KOPT-K1 (cell line): ENCODE measurements around the gene ARHGEF2.

Experiments used
- H3K27ac ChIP-seq: fragments of 200-600 bp; sonication (generic); 2 replicates; pipeline ENCODE4 v1.5.1; 2016; ENCODE audit warnings: antibody characterized with exemption, mild to moderate bottlenecking, low read depth, low read length; ENCODE audit not compliant: poor library complexity, severe bottlenecking
- H3K36me3 ChIP-seq: fragments of 200-600 bp; sonication (generic); 2 replicates; pipeline ENCODE4 v1.5.1; 2017; ENCODE audit warnings: antibody characterized with exemption, mild to moderate bottlenecking, low read length, moderate library complexity; ENCODE audit not compliant: insufficient read depth
- H3K9me3 ChIP-seq: fragments of 200-600 bp; sonication (generic); 2 replicates; pipeline ENCODE4 v1.5.1; 2017; ENCODE audit warnings: antibody characterized with exemption, low read length, mild to moderate bottlenecking; ENCODE audit not compliant: insufficient read depth, poor library complexity, severe bottlenecking

ARHGEF2 gene

GRCh38 chr1:155979597-155980343 lies 1.4 kb upstream of the ARHGEF2 start:
- peak overlapping the region; percentile 98 for H3K27ac ChIP-seq
- no peaks in the 10 kb centered on the region for H3K9me3 ChIP-seq
- H3K36me3 ChIP-seq, result peaks cover 4% of the 10 kb centered on the region; the same call in 1 of the 2 replicates

- Histone ChIP-seq H3K36me3 (peaks cover 12% of the 10 kb centered on the region; the same call in 1 of the 2 replicates), H3K9me3 (no peaks in the 10 kb centered on the region), H3K27ac (peak overlapping the region; percentile 98)
Observed at GRCh38 chr1:155978973-155979429, 654 bp upstream of the ARHGEF2 start.

GRCh38 chr1:155977690-155978324 lies 540 bp downstream of the ARHGEF2 start:
- Histone ChIP-seq H3K36me3 (peaks cover 20% of the 10 kb centered on the region; the same call in 1 of the 2 replicates), H3K9me3 (no peaks in the 10 kb centered on the region), H3K27ac (peak overlapping the region; percentile 98)

GRCh38 chr1:155976913-155977689 lies 1.2 kb downstream of the ARHGEF2 start:
- Histone ChIP-seq H3K27ac (peak overlapping the region; percentile 98), H3K9me3 (no peaks in the 10 kb centered on the region), H3K36me3 (peaks cover 27% of the 10 kb centered on the region; the same call in 1 of the 2 replicates)

- H3K27ac ChIP-seq, result peak overlapping the region; percentile 98
- peaks cover 29% of the 10 kb centered on the region; the same call in 1 of the 2 replicates for H3K36me3 ChIP-seq
- H3K9me3 ChIP-seq, result no peaks in the 10 kb centered on the region
Observed at GRCh38 chr1:155976062-155976912, 2.1 kb downstream of the ARHGEF2 start.

GRCh38 chr1:155975375-155976061 lies 2.8 kb downstream of the ARHGEF2 start:
- H3K36me3 ChIP-seq, result peaks cover 33% of the 10 kb centered on the region
- no peaks in the 10 kb centered on the region for H3K9me3 ChIP-seq
- H3K27ac ChIP-seq, result peak overlapping the region; percentile 98

GRCh38 chr1:155974208-155975115 lies 3.9 kb downstream of the ARHGEF2 start:
- H3K27ac ChIP-seq, result peak overlapping the region; percentile 98
- no peaks in the 10 kb centered on the region for H3K9me3 ChIP-seq
- H3K36me3 ChIP-seq, result peaks cover 44% of the 10 kb centered on the region

- H3K36me3 ChIP-seq, result peaks cover 51% of the 10 kb centered on the region
Observed at GRCh38 chr1:155973723-155974122, 4.6 kb downstream of the ARHGEF2 start.

GRCh38 chr1:155971910-155972809 lies 6.2 kb downstream of the ARHGEF2 start:
- Histone ChIP-seq H3K9me3 (no peaks in the 10 kb centered on the region), H3K36me3 (peaks cover 67% of the 10 kb centered on the region), H3K27ac (no peak overlapping the region)

More at GRCh38 chr1:155973723-155974122, 4.6 kb downstream of the ARHGEF2 start:
- no peak overlapping the region for H3K27ac ChIP-seq
- no peaks in the 10 kb centered on the region for H3K9me3 ChIP-seq

- Histone ChIP-seq H3K9me3 (no peaks in the 10 kb centered on the region), H3K27ac (no peak overlapping the region), H3K36me3 (peaks cover 82% of the 10 kb centered on the region)
Observed at GRCh38 chr1:155970531-155971167, 7.7 kb downstream of the ARHGEF2 start.

- Histone ChIP-seq H3K27ac (no peak overlapping the region), H3K9me3 (no peaks in the 10 kb centered on the region), H3K36me3 (peaks cover 87% of the 10 kb centered on the region)
Observed at GRCh38 chr1:155969377-155969791, 9.0 kb downstream of the ARHGEF2 start.

- no peak overlapping the region for H3K27ac ChIP-seq
- H3K9me3 ChIP-seq, result no peaks in the 10 kb centered on the region
- peaks cover 88% of the 10 kb centered on the region for H3K36me3 ChIP-seq
Observed at GRCh38 chr1:155968670-155969069, 9.7 kb downstream of the ARHGEF2 start.
